ENCODE measurements around the gene HOXD4.

- TF ChIP-seq CTCF (IDR thresholded peaks at IDR 0.05) (no peak), POLR2A (IDR thresholded peaks at IDR 0.05) (no peak), POLR2AphosphoS5 (IDR thresholded peaks at IDR 0.05) (no peak)
Observed at GRCh38 chr2:176138526-176138922, 12.8 kb upstream of the HOXD4 start.

Measured in suprapubic skin (tissue), 4 donors.